Renal pelvis (tissue), 4 donors: ENCODE measurements around the gene AP5B1. TPM values are rescaled to one million over a fixed set of nuclear protein-coding genes. Genes with fewer than 3 reads are reported as not detected.

Experiments
- DNase-seq: peaks from one replicate; pipeline ENCODE4 v3.0.0-alpha.2; 2013
- polyA plus RNA-seq, 3 donors: library from polyadenylated mRNA; unstranded; fragments of 120-200 nt; gene quantifications; one replicate each; pipeline ENCODE4 v1.2.1, GENCODE V29; 2013; ENCODE audit not compliant: insufficient read length in 3 of 3

Gene AP5B1
- polyA plus RNA-seq, 3 donors: 7.9 to 10.9 (median 10.8) TPM

- peak; percentile 52 for DNase-seq
Measured at GRCh38 chr11:65786786-65787636, 6.2 kb upstream of the AP5B1 start, which contains the start of gene OVOL1. Gene OVOL1 (plus strand): TSS chr11:65787063. CDS start chr11:65787374, 311 bp downstream.

GRCh38 chr11:65786008-65786785 is 5.4 kb upstream of the AP5B1 start:
- no peak for DNase-seq

- DNase-seq: no peak
Measured at GRCh38 chr11:65785319-65786007, 4.7 kb upstream of the AP5B1 start.

- no peak for DNase-seq
Measured at GRCh38 chr11:65782816-65783228, 2.0 kb upstream of the AP5B1 start.

GRCh38 chr11:65781962-65782815 is 1.4 kb upstream of the AP5B1 start:
- no peak for DNase-seq

GRCh38 chr11:65781152-65781961 is 581 bp upstream of the AP5B1 start:
- no peak for DNase-seq

- peak; percentile 60 for DNase-seq
Measured at GRCh38 chr11:65779919-65780769, 632 bp downstream of the AP5B1 start.

GRCh38 chr11:65779669-65779918 is 1.2 kb downstream of the AP5B1 start:
- DNase-seq: no peak

GRCh38 chr11:65778901-65779668 is 1.7 kb downstream of the AP5B1 start:
- DNase-seq: no peak

- DNase-seq: no peak
Measured at GRCh38 chr11:65778431-65778900, 2.3 kb downstream of the AP5B1 start.

- DNase-seq: no peak
Measured at GRCh38 chr11:65777821-65778361, 2.9 kb downstream of the AP5B1 start.

- no peak for DNase-seq
Measured at GRCh38 chr11:65777241-65777640, 3.5 kb downstream of the AP5B1 start.

- no peak for DNase-seq
Measured at GRCh38 chr11:65776710-65777141, 4.0 kb downstream of the AP5B1 start.

- DNase-seq: no peak
Measured at GRCh38 chr11:65776196-65776595, 4.6 kb downstream of the AP5B1 start.

GRCh38 chr11:65774525-65775306 is 6.1 kb downstream of the AP5B1 start:
- no peak for DNase-seq

GRCh38 chr11:65773784-65774411 is 6.9 kb downstream of the AP5B1 start:
- no peak for DNase-seq

- DNase-seq: no peak
Measured at GRCh38 chr11:65771589-65772112, 9.1 kb downstream of the AP5B1 start.
